Measurements from ENCODE around the gene MRPS2. TPM values are rescaled to one million over a fixed set of nuclear protein-coding genes. Genes with fewer than 3 reads are reported as not detected.

The MRPS2 gene
- total and polyA plus RNA-seq, 2 of the 4 experiments (the other 2 are of a cell fraction): 53.1 to 104 TPM

DNA sequence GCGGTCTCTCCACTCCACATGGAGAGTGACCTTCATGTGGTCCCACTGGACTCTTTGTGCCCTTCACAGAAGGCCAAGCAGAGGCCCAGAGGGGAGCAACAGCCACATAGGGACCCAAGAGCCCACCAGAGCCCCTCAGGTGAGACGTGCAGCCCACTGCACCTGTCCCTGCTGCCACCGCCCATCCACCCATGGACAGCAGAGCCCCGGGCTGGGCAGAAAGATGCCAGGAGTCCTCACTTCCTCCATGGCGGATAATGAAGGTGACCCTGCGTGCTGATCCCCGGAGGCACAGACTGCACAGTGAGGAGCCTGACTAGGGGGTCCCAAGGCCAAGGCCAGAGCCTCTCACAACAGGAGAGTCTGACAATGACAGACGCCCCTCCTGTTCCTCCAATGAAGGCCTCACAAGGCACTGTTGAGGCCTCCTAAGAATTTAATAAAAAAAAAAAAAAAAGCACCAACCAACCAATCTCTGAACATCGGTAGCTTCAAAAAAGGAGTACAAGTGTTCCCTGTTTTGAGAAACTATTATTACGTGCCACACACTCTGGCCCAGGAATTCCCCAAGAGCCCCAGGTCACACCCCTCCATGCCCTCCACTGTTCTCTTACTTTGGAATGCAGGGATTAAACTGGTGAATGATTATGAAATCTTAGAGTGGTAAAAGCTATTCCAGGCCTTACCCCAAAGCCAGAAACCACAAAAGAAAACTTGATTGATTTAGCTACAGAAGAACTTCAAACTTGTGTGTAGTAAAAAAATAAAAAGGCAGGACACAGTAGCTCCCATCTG, 23.7 kb upstream of the MRPS2 start:
- intact Hi-C loops (cut with micrococcal nuclease): no loop called here
- no peaks in the 10 kb centered on the region for H3K9me1 ChIP-seq (ENCODE audit: insufficient read depth, low read length)
- H2AK5ac ChIP-seq (ENCODE audit: low read depth, low read length): no peak overlapping the region
- H2AFZ ChIP-seq (replicated peaks; ENCODE audit: low read length, poor library complexity): no peak overlapping the region
- H3K36me3 ChIP-seq (ENCODE audit: control insufficient read depth, insufficient read depth, low read length): no peaks in the 10 kb centered on the region
- H2AK9ac ChIP-seq (replicated peaks; ENCODE audit: low read depth, low read length, poor library complexity): no peak overlapping the region
- H3K18ac ChIP-seq (ENCODE audit: low read depth, low read length): no peak overlapping the region
- no peak overlapping the region for H3K4ac ChIP-seq (ENCODE audit: low read depth, low read length)
- H2BK120ac ChIP-seq (ENCODE audit: low read depth, low read length): no peak overlapping the region
- WGBS, 2 experiments (ENCODE audit: extremely low coverage in 2 of 2, insufficient read length in 1 of 2): no CpG with 5 or more reads among the region's 10 CpGs
- H3K23ac ChIP-seq (ENCODE audit: low read depth, low read length): no peak overlapping the region
- no peak overlapping the region for H3K9ac ChIP-seq (ENCODE audit: low read depth, low read length)
- no peak overlapping the region for H4K5ac ChIP-seq (ENCODE audit: low read depth, low read length)
- no peak overlapping the region for H3K4me2 ChIP-seq (ENCODE audit: low read depth, low read length)
- POLR2A ChIA-PET (ENCODE audit: unreplicated experiment): no interaction called here
- H4K8ac ChIP-seq (ENCODE audit: low read depth in 2 of 2, low read length in 2 of 2): no peak overlapping the region
- CTCF ChIA-PET: interaction anchor here (0.6 kb wide), 1 partner anchor 131 kb away, joined by 3 read pairs; no protein-coding TSS in a partner anchor
- H3K27me3 ChIP-seq (ENCODE audit: control insufficient read depth, insufficient read depth, low read length): no peaks in the 10 kb centered on the region
- no peak overlapping the region for H2BK5ac ChIP-seq (ENCODE audit: low read depth, low read length, poor library complexity, severe bottlenecking)
- no peak overlapping the region for H2BK20ac ChIP-seq (ENCODE audit: low read depth, low read length)
- DNase-seq (no peak), ATAC-seq (ENCODE audit: low read depth) (no peak)
- no peak overlapping the region for H3K56ac ChIP-seq (ENCODE audit: extremely low read depth, insufficient read depth, low read length)
- no peak overlapping the region for H3K27ac ChIP-seq (ENCODE audit: insufficient read depth, low read length)
- dilution Hi-C loops (cut with HindIII; ENCODE audit: low sequenced_read_pairs, unreplicated experiment): no loop called here
- H3K4me3 ChIP-seq (ENCODE audit: insufficient read depth, low read depth, low read length): no peak overlapping the region
- peaks cover 5% of the 10 kb centered on the region; the same call in 1 of the 2 replicates for H3K4me1 ChIP-seq (ENCODE audit: control insufficient read depth, insufficient read depth, low read length)
- H3K14ac ChIP-seq (replicated peaks; ENCODE audit: low read depth, low read length): no peak overlapping the region
- no peak overlapping the region for H4K91ac ChIP-seq (ENCODE audit: insufficient read depth, low read depth, low read length)
- no peaks in the 10 kb centered on the region for H4K20me1 ChIP-seq (ENCODE audit: insufficient read depth, low read length)
- in situ Hi-C loops (cut with MboI; ENCODE audit: low sequenced_read_pairs): no loop called here
- H3K79me1 ChIP-seq (ENCODE audit: low read depth in 1 of 2, low read length in 2 of 2): peaks cover 8 to 11% of the 10 kb centered on the region in 2 experiments; a peak in 2 of 4 replicates
- H3K9me3 ChIP-seq (ENCODE audit: control insufficient read depth, insufficient read depth, low read length): no peaks in the 10 kb centered on the region
- no peak overlapping the region for H2BK15ac ChIP-seq (ENCODE audit: low read depth, low read length)
- no peak for TF ChIP-seq RAD21 (IDR thresholded peaks at IDR 0.05; ENCODE audit: low read length)
- TF ChIP-seq POLR2A (IDR thresholded peaks at IDR 0.05; ENCODE audit: low read depth, low read length): no peak
- TF ChIP-seq RCOR1 (IDR thresholded peaks at IDR 0.05; ENCODE audit: insufficient replicate concordance, low read length): no peak
- TF ChIP-seq, protein P1, sequence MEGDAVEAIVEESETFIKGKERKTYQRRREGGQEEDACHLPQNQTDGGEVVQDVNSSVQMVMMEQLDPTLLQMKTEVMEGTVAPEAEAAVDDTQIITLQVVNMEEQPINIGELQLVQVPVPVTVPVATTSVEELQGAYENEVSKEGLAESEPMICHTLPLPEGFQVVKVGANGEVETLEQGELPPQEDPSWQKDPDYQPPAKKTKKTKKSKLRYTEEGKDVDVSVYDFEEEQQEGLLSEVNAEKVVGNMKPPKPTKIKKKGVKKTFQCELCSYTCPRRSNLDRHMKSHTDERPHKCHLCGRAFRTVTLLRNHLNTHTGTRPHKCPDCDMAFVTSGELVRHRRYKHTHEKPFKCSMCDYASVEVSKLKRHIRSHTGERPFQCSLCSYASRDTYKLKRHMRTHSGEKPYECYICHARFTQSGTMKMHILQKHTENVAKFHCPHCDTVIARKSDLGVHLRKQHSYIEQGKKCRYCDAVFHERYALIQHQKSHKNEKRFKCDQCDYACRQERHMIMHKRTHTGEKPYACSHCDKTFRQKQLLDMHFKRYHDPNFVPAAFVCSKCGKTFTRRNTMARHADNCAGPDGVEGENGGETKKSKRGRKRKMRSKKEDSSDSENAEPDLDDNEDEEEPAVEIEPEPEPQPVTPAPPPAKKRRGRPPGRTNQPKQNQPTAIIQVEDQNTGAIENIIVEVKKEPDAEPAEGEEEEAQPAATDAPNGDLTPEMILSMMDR (conservative IDR thresholded peaks at IDR 0.05; ENCODE audit: low read depth, low read length): no peak
- TF ChIP-seq, protein P2, sequence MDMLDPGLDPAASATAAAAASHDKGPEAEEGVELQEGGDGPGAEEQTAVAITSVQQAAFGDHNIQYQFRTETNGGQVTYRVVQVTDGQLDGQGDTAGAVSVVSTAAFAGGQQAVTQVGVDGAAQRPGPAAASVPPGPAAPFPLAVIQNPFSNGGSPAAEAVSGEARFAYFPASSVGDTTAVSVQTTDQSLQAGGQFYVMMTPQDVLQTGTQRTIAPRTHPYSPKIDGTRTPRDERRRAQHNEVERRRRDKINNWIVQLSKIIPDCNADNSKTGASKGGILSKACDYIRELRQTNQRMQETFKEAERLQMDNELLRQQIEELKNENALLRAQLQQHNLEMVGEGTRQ (IDR thresholded peaks at IDR 0.05; ENCODE audit: low read depth, low read length): no peak
- TF ChIP-seq, protein P3, sequence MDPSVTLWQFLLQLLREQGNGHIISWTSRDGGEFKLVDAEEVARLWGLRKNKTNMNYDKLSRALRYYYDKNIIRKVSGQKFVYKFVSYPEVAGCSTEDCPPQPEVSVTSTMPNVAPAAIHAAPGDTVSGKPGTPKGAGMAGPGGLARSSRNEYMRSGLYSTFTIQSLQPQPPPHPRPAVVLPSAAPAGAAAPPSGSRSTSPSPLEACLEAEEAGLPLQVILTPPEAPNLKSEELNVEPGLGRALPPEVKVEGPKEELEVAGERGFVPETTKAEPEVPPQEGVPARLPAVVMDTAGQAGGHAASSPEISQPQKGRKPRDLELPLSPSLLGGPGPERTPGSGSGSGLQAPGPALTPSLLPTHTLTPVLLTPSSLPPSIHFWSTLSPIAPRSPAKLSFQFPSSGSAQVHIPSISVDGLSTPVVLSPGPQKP (IDR thresholded peaks at IDR 0.05; ENCODE audit: borderline replicate concordance, low read depth, low read length): no peak
- no peak for TF ChIP-seq SMC3 (IDR thresholded peaks at IDR 0.05; ENCODE audit: low read depth, low read length)
- no peak for TF ChIP-seq CHD1 (IDR thresholded peaks at IDR 0.05; ENCODE audit: low read depth, low read length)
- TF ChIP-seq FOS (IDR thresholded peaks at IDR 0.05; ENCODE audit: low read depth, low read length): no peak
- TF ChIP-seq MAFK (IDR thresholded peaks at IDR 0.05; ENCODE audit: low read depth, low read length): no peak
- no peak for TF ChIP-seq RFX5 (IDR thresholded peaks at IDR 0.05; ENCODE audit: low read depth, low read length)
- TF ChIP-seq BHLHE40 (IDR thresholded peaks at IDR 0.05; ENCODE audit: low read depth, low read length): no peak
- TF ChIP-seq NFE2L2 (IDR thresholded peaks at IDR 0.05; ENCODE audit: low read depth, low read length): no peak
- BruUV-seq (replicated peaks): no TSS peak
